NCI-H2107 (cell line): ENCODE results near the gene PCK1.

Source experiments
- DNase-seq: peaks from one replicate; lab custom pipeline; 2025; lab: John Stamatoyannopoulos, UW

Gene PCK1

DNA sequence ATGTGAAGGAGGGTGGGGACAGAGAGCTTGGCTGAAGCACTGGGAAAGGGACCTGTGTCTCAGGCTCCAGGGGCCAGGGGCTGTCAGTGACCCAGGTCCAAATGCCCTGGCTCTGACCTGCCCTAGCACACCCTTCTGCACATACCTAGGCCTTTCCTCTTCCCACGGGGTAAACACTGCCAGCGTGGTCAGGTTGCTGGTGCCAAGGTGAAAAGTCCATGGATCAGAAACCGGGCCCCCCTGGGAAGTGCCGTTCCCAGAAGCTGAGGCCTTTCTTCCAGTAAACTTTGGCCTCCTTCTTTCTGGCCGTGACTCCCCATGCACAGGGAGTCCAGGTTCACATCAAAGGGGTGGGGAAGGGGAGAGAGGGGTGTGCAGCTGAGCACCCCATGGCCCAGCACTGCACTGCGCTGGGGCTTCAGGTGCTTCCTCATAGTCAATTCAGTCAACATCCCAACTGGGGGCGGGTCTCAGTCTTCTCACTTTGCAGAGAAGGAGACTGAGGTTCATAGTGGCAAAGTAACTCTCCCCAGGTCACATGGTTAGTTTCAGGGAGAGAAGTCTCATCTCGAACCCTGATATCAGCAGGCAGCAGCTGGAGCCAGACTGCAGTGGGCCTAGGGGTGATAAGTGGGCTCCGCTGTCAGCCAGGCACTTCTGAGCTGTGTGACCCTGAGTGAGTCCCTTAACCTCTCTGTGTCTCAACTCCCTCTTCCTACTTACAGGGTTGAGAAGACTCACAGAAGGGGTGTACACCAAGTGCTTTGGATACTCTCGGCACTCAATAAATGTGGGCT, 17.0 kb downstream of the PCK1 start:
- DNase-seq = no peak

DNA sequence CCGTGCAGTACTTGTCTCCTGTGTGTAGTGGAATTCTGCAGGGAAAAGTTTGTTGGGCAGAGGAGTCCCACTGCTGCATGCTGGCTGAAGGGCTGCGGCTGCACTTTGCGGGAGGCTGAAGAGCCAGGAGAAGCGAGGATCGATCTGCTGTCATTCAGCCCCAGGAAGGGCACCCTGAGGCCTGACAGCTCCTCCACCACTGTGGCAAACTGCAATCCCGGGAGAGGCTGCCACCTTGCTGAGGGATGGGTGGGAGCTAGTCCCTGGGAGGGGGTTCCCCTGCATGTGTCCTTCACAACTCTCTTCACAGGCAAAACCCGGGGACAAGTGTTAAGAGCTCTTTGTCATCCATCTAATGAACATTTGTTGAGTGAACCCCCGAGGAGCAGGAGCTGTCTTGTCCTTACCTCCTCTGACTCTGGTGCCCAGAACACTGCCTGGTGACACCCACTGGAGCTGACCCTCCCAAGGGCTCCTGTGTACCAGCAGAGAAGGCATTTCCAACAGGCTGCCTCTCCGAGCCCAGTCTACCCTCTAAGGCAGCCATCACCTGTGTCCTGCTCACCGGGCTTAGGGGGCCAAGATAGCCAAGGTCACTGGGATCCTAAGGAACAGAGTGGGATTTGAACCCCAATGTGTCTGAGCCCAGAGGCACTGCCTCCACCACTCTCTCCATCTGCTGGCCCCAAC, 17.7 kb downstream of the PCK1 start:
- no peak for DNase-seq

DNA sequence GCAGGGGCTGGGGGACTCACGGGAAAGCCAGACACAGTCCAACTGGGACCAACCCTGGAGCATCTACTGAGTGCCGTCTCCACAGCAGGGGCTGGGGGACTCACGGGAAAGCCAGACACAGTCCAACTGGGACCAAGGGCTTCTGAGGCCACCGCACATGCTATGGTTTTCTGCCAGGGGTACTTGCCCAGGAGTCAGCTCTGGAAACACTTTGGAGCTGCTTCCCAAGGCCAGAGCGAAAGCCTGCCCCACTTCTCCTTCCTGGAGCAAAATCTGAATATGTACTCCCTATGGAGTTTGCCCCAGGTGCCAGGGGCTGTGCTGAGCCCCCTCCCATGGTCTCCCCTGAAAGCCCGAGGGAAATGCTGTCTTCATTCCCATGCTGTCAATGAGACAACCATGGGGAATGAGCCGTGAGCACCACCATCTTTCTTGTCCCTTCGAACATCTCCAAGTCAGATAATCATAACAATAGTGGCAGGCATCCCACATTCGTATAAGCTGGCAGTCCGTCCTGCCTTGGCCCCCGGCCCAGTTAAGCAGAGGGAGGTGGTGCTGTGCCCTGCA, 18.5 kb downstream of the PCK1 start:
- no peak for DNase-seq

DNA sequence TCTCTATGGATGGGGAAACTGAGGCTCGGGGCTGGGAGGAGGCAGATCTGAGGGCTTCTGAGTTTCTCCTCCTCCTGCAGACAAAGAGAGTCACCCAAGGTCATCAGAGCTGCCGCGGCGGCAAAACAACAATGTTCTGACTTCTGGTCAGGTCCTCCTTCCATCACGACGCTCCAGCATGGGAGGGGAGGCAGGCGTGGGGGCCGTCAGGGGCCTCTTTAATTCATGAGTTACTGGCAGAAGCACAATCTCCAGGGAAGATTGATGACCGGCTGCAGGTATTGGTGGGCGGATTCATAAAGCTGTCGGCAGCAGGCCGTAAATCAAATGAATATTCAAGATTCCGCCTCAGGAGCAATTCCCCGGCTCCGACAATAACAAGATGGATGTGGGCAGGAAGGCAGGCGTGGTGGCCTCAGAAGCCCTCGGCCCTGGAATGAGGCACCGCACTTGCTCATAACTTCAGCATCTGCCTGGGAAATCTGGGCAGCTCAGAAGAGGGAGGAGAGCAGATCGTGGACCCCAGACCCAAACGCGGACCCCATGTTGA, 19.1 kb downstream of the PCK1 start:
- DNase-seq = no peak

DNA sequence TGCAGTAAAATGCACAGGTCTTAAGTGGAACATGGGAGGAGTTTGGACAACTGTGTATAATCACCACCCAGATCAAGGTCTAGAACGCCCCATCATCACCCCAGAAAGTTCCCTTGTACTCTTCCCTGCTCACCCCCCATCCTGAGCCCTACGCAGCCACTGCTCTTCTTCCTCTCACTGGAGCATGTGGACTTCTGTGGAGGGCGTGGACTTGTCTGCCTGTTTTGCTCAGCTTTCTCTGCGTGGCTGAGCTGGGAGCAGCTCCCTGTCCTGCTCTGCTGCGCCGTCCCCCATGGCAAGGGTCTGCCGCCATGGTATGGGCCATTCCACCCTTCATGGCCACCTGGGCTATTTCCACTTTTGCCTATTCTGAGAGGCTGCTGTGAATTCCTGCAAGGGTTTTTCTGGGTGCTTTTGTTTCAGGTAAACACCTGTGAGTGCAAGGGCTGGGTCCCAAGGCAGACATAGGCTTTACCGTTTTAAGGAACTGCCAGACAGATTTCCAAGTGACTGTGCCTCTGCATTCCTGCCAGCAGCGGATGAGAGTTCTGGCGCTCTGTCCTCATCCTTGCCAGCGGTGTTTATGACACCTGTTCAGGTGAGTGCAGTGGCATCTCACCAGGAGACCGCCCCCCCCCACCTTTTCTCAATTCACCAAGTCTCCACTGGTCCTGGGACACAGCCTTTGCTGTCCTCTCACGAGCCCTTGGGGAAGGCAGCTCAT, 19.7 kb downstream of the PCK1 start:
- no peak for DNase-seq

DNA sequence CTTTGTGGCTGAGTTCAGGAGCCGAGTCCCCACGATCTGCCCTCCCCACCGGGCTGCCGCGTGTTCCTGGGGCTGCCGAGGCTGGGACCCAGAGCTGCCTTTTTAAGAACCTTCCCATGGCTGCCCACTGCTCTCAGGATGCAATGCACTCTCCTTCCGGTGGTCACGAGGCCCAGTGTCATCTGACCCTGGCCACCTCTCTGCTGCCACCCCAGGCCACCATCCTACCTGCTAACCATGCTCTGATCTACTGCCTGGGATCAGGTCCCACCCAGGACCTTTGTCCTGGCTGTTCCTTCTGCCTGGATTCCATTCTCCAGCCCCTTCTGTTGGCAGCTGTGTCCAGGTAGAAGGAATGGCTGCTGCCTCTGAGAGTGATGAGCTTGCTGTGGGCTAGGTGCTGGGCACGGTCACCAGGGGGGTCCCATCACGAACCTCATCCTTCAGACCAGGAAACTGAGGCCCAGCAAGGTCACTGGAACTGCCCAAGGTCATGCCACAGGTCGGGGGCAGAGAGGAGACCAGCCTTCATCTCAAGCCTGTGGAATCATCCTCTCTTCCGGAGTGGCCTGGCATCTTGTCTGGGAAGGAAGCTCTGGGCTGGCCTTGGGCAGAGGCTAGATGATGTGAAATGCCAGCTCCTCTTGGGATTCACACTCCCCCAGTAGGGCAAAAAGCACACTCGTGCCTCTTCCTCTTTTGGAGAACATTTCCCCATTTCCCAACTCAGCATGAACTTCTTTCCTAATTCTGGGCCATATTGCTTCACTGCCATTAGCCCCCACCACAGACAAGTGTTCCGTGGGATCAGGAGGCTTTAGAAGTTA, 20.5 kb downstream of the PCK1 start:
- no peak for DNase-seq

DNA sequence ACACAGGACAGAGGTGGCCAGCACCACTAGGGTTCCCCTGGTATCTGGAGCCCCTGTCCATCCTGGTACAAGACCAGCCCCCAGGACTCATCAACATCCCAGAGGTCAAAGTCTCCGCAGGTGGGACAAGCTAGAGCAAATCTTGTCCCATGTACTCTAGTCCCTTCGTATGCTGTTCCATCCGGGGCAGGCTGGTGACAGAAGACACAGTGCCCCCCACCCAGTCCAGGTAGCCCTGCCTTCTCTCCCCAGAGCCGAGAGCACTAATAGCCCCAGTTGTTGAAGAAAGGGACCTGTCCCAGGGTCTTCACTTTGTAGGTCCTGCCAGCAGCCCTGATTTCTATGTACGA, 21.1 kb downstream of the PCK1 start:
- DNase-seq = no peak

DNA sequence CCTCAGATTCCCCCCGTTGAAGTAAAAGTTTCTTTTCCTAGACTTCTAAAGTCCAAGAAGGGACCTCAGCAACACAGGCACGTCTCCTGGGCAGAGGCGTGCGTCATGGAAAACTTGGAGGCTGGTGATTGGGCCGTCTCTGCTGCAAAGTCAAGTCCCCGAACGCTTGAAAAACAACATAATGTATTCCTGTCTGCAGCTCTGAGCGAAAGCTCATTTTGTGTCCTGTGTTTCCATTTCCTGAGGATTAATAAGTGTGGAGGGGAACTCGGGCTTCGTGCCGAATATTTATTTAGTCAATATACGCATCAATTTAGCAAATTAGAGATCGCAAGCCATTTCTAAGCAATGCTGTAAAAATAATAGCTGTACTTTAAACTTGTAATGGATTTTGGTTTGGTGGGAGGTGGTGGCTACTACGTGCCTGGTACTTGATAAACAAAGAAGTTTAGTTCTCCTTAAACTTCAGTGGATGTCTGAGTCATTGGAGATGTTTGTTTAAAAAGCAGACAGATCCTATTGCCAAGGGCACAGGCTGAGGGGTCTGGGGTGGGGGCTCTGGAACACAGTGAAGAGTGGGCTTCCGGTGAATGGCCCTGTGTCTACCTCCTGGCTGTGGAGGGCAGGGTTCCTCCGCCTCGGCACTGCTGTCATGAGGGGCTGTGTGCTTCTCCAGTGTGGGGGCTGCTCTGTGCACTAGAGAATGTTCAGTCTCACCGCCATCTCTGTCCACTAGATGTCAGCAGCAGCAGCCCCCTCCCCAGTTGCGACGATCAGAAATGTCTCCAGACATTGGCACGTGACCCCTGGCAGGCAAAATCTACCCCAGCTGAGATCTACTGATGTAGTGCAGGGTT, 21.8 kb downstream of the PCK1 start:
- DNase-seq = no peak

DNA sequence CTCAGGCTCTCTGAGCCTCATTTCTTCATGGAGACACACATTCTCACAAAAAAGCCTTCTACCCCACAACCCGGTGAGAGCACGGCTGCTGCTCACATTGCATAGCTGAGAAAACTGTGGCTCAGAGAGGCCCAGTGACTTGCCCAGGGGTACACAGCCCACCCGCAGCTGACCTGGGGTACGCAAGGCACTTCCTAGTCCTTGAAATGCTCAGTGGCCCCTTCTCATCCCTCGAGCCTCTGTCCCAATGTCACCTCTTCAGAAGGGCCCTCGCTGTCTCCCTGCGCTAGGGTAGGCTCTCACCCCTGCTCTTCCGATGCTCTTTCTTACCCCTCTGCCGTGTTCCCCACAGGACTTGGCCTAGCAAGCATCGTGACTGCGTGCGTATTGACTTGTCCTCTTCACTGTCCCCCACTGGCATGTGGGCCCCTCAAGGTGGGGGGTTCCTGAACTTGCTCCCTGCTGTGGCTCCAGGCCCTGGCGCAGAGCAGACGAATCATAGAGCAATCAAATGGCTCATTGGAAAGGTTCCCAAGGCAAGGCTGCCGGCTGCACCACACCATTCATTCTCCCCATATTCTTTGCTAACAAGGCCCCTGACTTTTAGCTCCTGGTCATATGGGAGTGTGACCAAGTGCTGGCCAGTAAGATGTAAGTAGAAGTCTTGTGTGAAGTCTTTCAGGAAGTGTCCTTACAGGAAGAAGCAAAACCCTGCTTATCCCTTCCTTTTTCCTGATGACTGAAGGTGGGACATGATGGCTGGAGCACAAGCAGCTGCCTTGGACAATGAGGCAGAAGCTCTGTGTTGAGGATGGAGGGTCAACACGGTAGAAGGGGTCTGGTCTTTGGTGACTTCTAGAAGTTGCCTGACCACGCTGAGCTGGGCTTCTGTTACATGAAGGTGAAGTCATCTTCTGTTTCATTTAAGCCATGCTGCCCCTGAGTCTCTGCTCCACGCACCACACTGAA, 22.7 kb downstream of the PCK1 start:
- no peak for DNase-seq

DNA sequence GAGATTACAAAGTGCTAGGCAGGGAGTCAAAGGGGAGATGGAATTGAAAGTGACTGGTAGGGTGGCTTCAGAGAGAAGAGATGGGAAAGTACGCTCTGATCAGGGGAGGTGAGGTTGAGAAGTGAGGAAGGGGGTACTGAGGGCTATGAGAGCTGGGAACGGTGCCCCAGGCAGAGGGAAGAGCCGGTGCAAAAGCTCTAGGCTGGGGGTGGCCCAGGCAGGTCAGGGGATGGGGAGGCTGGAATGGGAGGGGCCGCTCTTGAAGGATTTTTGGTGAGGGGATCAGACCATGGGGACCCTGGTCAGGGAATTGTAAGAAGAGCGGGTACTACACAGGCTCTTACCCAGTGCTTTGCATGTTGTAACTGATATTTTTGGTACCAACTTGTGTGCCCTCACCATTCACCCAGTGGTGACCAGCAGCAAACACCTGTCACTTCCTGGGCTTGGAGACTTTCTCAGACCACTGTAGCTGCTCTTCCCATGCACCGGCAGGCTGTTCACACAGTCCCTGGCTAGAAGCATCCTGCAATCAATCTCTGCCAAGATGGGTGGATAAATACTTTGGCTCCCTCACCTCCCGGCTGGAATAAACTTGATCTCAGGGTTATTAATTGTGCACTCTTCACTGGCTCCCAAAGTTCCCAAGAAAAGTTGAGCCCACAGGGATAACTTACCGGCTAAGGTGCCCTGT, 24.0 kb downstream of the PCK1 start:
- no peak for DNase-seq

DNA sequence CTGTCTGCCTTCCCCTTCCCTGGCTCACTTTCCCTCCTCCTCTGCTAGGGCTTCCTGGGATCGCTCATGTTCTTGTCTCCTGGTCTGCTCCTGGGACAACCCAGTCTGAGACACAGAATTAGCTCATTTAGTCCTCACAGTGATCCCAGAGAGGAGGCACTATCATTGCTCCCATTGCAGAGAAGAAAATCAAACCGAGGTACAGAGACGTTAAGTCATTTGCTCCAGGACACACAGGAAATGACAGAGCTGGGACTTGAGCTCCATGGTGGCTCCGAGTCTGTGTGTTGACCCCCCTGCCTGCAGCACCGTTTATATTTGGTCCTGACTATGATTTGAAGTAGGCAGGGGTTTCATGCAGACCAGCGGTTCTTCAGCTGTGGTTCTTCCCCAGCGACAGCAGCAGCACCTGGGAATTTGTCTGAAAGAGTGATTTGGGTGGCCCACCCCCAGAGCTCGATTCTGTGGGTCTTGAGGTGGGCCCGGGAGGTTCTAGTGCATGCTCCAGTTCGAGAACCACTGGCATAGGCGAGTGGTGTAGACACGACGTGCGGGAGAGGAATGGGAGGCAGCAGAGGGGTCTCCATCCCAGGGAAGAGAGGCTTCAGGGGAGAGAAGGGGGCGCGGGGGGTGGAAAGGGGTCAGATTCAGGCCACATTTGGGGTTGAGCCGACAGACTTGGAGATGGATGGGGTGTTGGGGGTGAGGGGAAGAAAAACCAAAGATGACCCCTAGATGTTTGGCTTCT, 24.7 kb downstream of the PCK1 start:
- no peak for DNase-seq

DNA sequence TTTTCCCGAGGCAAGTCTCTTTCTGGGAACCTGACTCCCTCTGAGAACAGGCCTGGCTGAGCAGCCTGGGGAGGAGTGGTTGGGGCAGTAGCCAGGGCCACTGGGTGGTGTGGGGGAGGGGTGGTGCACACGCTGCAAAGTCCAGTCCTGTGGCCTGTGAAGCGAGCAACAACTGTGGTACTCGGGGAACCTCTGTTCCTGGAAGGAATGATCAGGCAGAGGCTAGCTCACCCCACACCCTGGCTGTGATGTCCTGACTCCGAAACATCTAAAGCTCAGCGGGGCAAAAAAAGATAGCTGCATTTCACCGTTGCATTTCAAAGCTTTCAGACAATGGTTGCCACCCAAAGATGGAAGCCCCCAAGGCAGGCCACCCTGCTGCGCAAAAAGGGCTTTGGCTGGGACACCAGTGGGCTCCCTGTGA, 25.5 kb downstream of the PCK1 start:
- DNase-seq = no peak

DNA sequence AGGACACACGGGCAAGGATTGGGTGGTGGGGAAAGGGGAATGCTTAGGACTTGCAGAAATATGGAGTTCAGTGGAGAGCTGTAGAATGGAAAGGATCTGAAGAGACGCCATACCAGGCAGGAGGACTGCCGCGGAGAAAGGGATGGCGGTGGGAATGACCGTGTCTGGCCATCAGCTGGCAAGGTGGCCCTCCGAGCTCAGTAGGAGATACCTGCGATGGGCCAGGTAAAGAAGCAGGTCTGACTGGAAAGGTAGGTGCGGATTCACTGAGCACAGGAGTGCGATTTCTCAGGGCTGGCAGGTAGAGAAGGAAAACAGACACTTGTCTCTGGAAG, 26.0 kb downstream of the PCK1 start:
- DNase-seq = no peak

DNA sequence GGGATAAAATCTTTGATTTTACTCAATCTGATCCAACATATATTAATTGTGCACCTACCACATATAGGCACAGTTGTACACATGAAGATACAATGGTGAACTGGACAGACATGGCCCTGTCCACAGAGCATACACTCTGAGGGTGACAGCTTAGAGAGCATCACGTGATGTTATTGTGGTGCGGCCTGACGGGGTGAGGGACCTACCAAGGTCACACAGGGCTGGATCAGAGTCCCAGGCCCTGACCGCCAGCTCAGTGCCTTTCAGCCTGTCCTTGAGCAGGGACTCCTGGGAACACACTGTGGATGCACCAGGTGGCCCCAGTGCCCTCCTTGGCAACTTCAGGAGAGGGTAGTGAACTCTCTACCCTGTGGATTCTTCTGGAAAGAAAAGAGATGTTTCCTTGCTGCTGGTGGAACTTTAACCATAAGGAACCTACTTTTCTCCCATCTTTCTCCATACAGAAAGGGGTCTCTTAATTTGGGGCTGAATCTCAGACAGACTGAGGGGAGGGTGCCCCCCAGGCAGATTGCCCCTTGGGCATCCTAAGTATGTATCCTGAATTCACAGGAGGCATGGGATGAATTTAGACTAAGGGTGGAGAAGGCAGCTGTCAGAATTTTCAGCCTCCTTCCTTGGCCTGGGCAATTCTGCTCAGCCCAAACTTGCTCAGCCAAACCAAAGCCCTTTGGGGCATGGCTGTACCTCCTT, 26.5 kb downstream of the PCK1 start:
- DNase-seq = no peak

DNA sequence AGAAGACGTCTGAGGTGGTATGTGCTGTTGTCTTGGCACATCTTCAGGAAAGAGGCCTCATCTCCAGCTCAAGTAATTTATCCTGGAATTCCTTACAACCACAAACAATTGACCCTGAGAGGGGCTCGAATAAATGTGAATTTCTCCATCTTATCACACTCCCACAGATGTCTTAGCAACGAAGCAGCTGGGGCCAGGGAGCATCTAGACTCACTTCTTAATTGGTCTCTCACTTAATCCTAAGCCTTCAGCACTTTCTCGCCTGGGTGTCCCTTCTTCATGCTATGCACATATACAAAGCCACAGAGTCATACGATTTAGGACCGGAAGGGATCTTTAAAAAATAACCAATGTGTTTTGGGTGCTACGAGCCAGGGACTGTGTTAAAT, 27.1 kb downstream of the PCK1 start:
- DNase-seq = no peak

DNA sequence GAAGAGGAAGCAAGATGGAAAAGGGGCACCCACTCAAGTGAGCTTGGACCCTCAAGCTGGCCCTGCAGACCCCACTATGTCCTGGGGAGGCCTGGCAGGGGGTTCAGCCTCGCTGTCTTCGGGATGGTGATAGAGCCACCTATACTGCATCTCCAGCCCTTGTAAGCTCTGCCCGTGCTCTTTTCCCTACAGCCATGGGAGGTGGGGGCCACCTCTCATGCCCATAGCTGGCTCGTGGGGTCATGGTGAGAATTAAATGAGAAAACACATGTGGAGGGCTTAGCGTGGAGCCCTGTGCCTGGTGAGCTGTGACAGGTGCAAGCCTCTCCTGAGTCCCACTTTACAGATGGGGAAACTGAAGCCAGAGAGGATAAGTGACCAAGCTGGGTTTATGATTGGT, 27.7 kb downstream of the PCK1 start:
- no peak for DNase-seq

DNA sequence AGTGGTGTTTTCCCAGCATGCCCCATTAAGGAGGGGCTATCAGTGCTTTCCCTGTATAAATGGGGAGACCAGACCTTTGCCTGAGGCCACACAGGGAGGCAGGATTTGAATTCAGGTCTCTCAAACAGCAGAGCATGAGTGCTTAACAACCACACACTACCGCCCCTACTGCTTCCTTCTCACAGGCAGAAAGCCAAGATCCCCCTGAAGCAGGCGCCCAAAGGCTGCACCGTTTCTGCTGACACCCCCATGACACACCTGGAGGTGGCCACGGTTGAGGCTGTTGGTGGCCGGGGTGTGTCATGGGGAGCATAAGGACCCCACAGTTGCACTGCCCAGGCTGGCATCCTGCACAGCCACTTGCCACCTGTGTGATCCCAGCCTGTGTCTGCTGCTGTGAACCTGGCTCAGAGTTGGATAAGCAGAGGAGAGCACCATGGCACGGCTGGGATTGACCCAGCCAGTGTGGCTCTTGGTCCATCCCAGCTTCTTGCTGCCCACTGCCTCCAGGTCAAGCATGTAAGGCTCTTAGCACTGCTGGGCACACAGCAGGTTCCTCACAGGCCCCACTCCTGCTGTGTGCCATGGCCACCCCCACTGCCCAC, 28.3 kb downstream of the PCK1 start:
- DNase-seq = no peak
